HEK293T (cell line): Measurements from ENCODE around the gene NUP42.

Source experiments
- ARNT ChIP-seq: fragments of 450-650 bp; IDR thresholded peaks from 2 replicates; pipeline ENCODE4 v1.6.1; 2017; ENCODE audit warnings: mild to moderate bottlenecking
- ELF4 ChIP-seq: fragments of 450-650 bp; IDR thresholded peaks from 2 replicates; pipeline ENCODE4 v1.6.1; 2017; ENCODE audit warnings: antibody characterized with exemption
- FOXA1 ChIP-seq: fragments of 450-650 bp; IDR thresholded peaks from 2 replicates; pipeline ENCODE4 v1.6.1; 2016; ENCODE audit warnings: mild to moderate bottlenecking
- FOXK2 ChIP-seq: fragments of 450-650 bp; IDR thresholded peaks from 2 replicates; pipeline ENCODE4 v1.6.1; 2016; ENCODE audit warnings: mild to moderate bottlenecking
- FOXM1 ChIP-seq: fragments of 450-650 bp; IDR thresholded peaks from 2 replicates; pipeline ENCODE4 v1.6.1; 2017; ENCODE audit warnings: mild to moderate bottlenecking, borderline replicate concordance
- HDGF ChIP-seq: fragments of 450-650 bp; IDR thresholded peaks from 2 replicates; pipeline ENCODE4 v1.6.1; 2017; ENCODE audit warnings: antibody characterized with exemption, borderline replicate concordance
- L3MBTL2 ChIP-seq: fragments of 450-650 bp; conservative IDR thresholded peaks from 2 replicates; pipeline ENCODE4 v1.6.1; 2016; ENCODE audit warnings: mild to moderate bottlenecking
- NFRKB ChIP-seq: fragments of 450-650 bp; IDR thresholded peaks from 2 replicates; pipeline ENCODE4 v1.6.1; 2016; ENCODE audit warnings: mild to moderate bottlenecking, moderate library complexity
- SP1 ChIP-seq: fragments of 450-650 bp; IDR thresholded peaks from 2 replicates; pipeline ENCODE4 v1.6.1; 2017
- TARDBP ChIP-seq: fragments of 450-650 bp; IDR thresholded peaks from 2 replicates; pipeline ENCODE4 v1.6.1; 2016
- ZNF384 ChIP-seq: fragments of 450-650 bp; IDR thresholded peaks from 2 replicates; pipeline ENCODE4 v1.6.1; 2016

- TF ChIP-seq TARDBP: no peak
- TF ChIP-seq L3MBTL2: no peak
- no peak for TF ChIP-seq FOXM1
- no peak for TF ChIP-seq FOXA1
- TF ChIP-seq ARNT: no peak
- no peak for TF ChIP-seq HDGF
- no peak for TF ChIP-seq SP1
- TF ChIP-seq FOXK2: no peak
- TF ChIP-seq ELF4: no peak
- no peak for TF ChIP-seq ZNF384
- TF ChIP-seq NFRKB: no peak
Measured at GRCh38 chr7:23161482-23161881, 20.4 kb upstream of the NUP42 start.
